ENCODE data around the gene MAGEA4.

The MAGEA4 gene

GRCh38 chrX:151966236-151966635 lies 53.5 kb downstream of the MAGEA4 start:
- Histone ChIP-seq H3K36me3 (ENCODE audit: insufficient read depth, low read length) (no peaks in the 10 kb centered on the region), H3K79me2 (ENCODE audit: insufficient read depth, low read length) (no peaks in the 10 kb centered on the region), H3K27me3 (ENCODE audit: insufficient read depth, low read length, poor library complexity) (no peaks in the 10 kb centered on the region), H3K9ac (ENCODE audit: low read depth, low read length) (no peak overlapping the region), H3K4me1 (ENCODE audit: insufficient read depth, low read length) (no peaks in the 10 kb centered on the region), H2AFZ (ENCODE audit: low read depth, low read length) (no peak overlapping the region), H3K9me3 (ENCODE audit: insufficient read depth, low read length, severe bottlenecking) (no peaks in the 10 kb centered on the region), H3K4me2 (ENCODE audit: insufficient read depth, low read length) (no peak overlapping the region), H3K27ac (ENCODE audit: low read length) (no peak overlapping the region), H3K4me3 (ENCODE audit: low read depth in 1 of 2, low read length in 2 of 2) (no peak overlapping the region), H4K20me1 (ENCODE audit: insufficient read depth, low read length) (no peaks in the 10 kb centered on the region)
- TF ChIP-seq CTCF (IDR thresholded peaks at IDR 0.05; ENCODE audit: borderline replicate concordance, extremely low read depth, low read length, poor library complexity, severe bottlenecking) (no peak), EZH2 (IDR thresholded peaks at IDR 0.05; ENCODE audit: borderline replicate concordance, low read depth, low read length, severe bottlenecking) (no peak)
- DNase-seq (no peak), ATAC-seq (ENCODE audit: insufficient read depth, low read depth) (no peak)

GRCh38 chrX:151970027-151970426 lies 57.3 kb downstream of the MAGEA4 start:
- Histone ChIP-seq H3K4me2 (ENCODE audit: insufficient read depth, low read length) (no peak overlapping the region), H3K27ac (ENCODE audit: low read length) (no peak overlapping the region), H3K9me3 (ENCODE audit: insufficient read depth, low read length, severe bottlenecking) (no peaks in the 10 kb centered on the region), H4K20me1 (ENCODE audit: insufficient read depth, low read length) (no peaks in the 10 kb centered on the region), H3K9ac (ENCODE audit: low read depth, low read length) (no peak overlapping the region), H3K27me3 (ENCODE audit: insufficient read depth, low read length, poor library complexity) (no peaks in the 10 kb centered on the region), H2AFZ (ENCODE audit: low read depth, low read length) (no peak overlapping the region), H3K36me3 (ENCODE audit: insufficient read depth, low read length) (no peaks in the 10 kb centered on the region), H3K4me1 (ENCODE audit: insufficient read depth, low read length) (no peaks in the 10 kb centered on the region), H3K4me3 (ENCODE audit: low read depth in 1 of 2, low read length in 2 of 2) (no peak overlapping the region), H3K79me2 (ENCODE audit: insufficient read depth, low read length) (no peaks in the 10 kb centered on the region)
- no peak for ATAC-seq (ENCODE audit: insufficient read depth, low read depth)
- DNase-seq, result no peak
- no peak for TF ChIP-seq CTCF (IDR thresholded peaks at IDR 0.05; ENCODE audit: borderline replicate concordance, extremely low read depth, low read length, poor library complexity, severe bottlenecking)
- no peak for TF ChIP-seq EZH2 (IDR thresholded peaks at IDR 0.05; ENCODE audit: borderline replicate concordance, low read depth, low read length, severe bottlenecking)

- Histone ChIP-seq H3K4me1 (ENCODE audit: insufficient read depth, low read length) (no peaks in the 10 kb centered on the region), H3K79me2 (ENCODE audit: insufficient read depth, low read length) (no peaks in the 10 kb centered on the region), H4K20me1 (ENCODE audit: insufficient read depth, low read length) (no peaks in the 10 kb centered on the region), H3K4me2 (ENCODE audit: insufficient read depth, low read length) (no peak overlapping the region), H3K9me3 (ENCODE audit: insufficient read depth, low read length, severe bottlenecking) (no peaks in the 10 kb centered on the region), H3K27me3 (ENCODE audit: insufficient read depth, low read length, poor library complexity) (no peaks in the 10 kb centered on the region), H3K27ac (ENCODE audit: low read length) (no peak overlapping the region), H3K9ac (ENCODE audit: low read depth, low read length) (no peak overlapping the region), H3K36me3 (ENCODE audit: insufficient read depth, low read length) (no peaks in the 10 kb centered on the region), H3K4me3 (ENCODE audit: low read depth in 1 of 2, low read length in 2 of 2) (no peak overlapping the region), H2AFZ (ENCODE audit: low read depth, low read length) (no peak overlapping the region)
- DNase-seq (no peak), ATAC-seq (ENCODE audit: insufficient read depth, low read depth) (no peak)
- TF ChIP-seq CTCF (IDR thresholded peaks at IDR 0.05; ENCODE audit: borderline replicate concordance, extremely low read depth, low read length, poor library complexity, severe bottlenecking) (no peak), EZH2 (IDR thresholded peaks at IDR 0.05; ENCODE audit: borderline replicate concordance, low read depth, low read length, severe bottlenecking) (no peak)
Measured at GRCh38 chrX:151970661-151971060, 58.0 kb downstream of the MAGEA4 start.

Measured in DND-41 (cell line).